SK-N-MC (cell line): ENCODE measurements around the gene TBX21.

Source experiments
- EZH2 ChIP-seq: fragments of 200-600 bp; sonication (generic); IDR thresholded peaks from one replicate; pipeline ENCODE4 v1.6.1; 2017; ENCODE audit warnings: antibody characterized with exemption
- FOXP2 ChIP-seq: optimal IDR thresholded peaks from 2 replicates; pipeline ENCODE3; 2011; ENCODE audit warnings: mild to moderate bottlenecking, moderate library complexity; ENCODE audit not compliant: insufficient read depth; ENCODE audit errors: extremely low read length, control extremely low read depth
- POLR2AphosphoS5 ChIP-seq: IDR thresholded peaks from 2 replicates; pipeline ENCODE4 v1.6.1; 2012; ENCODE audit warnings: mild to moderate bottlenecking, low read depth, low read length, borderline replicate concordance

- no peak for TF ChIP-seq POLR2AphosphoS5
- TF ChIP-seq EZH2, result no peak
- TF ChIP-seq FOXP2, result no peak
These were observed 36.1 kb upstream of the TBX21 start for GRCh38 chr17:47696717-47697642.
